BE2C (cell line): Measurements from ENCODE around the gene PHF11.

Source experiments
- DNase-seq: peaks from one replicate; pipeline ENCODE4 v3.0.0-alpha.2; 2020
- H3K27me3 ChIP-seq: fragments of 250-450 bp; sonication (Bioruptor Pico); 2 replicates; pipeline ENCODE4 v1.5.1; 2020; ENCODE audit warnings: mild to moderate bottlenecking
- H3K36me3 ChIP-seq: fragments of 250-450 bp; sonication (Bioruptor Pico); 2 replicates; pipeline ENCODE4 v1.5.1; 2020; ENCODE audit warnings: mild to moderate bottlenecking
- H3K4me1 ChIP-seq: fragments of 250-450 bp; sonication (Bioruptor Pico); 2 replicates; pipeline ENCODE4 v1.5.1; 2020
- H3K4me3 ChIP-seq: 2 replicates; pipeline ENCODE4 v1.5.1; 2011; ENCODE audit warnings: low read depth, low read length
- H3K9me3 ChIP-seq: fragments of 250-450 bp; sonication (Bioruptor Pico); 2 replicates; pipeline ENCODE4 v1.5.1; 2020
- TF ChIP-seq, protein P1 (sequence below): IDR thresholded peaks from 2 replicates; pipeline ENCODE4 v1.5.1; 2012; ENCODE audit warnings: mild to moderate bottlenecking, low read depth, low read length

Gene PHF11

DNA sequence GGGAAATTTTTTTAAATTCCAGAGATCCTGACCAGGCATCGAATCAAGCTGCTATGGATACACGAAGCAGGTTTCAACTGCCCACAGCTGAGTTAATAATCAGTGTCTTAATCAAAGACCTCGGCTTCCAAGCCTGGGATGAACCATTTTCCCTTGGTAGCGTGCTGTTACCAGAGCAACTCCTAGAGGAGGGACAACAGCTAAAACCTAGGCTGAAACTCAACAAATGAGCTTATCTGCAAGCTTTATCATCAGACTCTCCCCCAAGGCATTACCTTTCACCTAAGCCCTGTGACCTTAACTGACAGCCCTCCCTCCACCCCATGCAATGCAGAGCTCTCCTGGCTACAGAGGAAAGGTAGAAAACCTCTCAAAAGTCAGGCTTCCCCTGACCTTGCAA is 49.9 kb downstream of the PHF11 start:
- Histone ChIP-seq H3K27me3 (no peaks in the 10 kb centered on the region), H3K36me3 (peaks cover 23% of the 10 kb centered on the region), H3K4me3 (no peak overlapping the region), H3K9me3 (no peaks in the 10 kb centered on the region), H3K4me1 (no peaks in the 10 kb centered on the region; the same call in 1 of the 2 replicates)
- TF ChIP-seq, protein P1, sequence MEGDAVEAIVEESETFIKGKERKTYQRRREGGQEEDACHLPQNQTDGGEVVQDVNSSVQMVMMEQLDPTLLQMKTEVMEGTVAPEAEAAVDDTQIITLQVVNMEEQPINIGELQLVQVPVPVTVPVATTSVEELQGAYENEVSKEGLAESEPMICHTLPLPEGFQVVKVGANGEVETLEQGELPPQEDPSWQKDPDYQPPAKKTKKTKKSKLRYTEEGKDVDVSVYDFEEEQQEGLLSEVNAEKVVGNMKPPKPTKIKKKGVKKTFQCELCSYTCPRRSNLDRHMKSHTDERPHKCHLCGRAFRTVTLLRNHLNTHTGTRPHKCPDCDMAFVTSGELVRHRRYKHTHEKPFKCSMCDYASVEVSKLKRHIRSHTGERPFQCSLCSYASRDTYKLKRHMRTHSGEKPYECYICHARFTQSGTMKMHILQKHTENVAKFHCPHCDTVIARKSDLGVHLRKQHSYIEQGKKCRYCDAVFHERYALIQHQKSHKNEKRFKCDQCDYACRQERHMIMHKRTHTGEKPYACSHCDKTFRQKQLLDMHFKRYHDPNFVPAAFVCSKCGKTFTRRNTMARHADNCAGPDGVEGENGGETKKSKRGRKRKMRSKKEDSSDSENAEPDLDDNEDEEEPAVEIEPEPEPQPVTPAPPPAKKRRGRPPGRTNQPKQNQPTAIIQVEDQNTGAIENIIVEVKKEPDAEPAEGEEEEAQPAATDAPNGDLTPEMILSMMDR: no peak
- DNase-seq: no peak

DNA sequence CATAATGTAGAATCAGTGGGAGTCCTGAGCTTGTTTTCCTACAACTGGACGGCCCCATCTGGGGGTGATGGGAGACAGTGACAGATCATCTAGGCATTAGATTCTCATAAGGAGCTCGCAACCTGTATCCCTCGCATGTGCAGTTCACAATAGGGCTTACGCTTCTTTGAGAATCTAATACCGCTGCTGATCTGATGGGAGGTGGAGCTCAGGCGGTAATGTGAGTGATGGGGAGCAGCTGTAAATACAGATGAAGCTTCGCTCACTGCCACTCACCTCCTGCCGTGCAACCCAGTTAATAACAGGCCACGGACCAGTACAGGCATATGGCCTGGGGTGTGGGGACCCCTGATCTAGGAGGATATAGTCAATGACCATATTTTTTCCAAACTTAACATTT is 50.8 kb downstream of the PHF11 start:
- Histone ChIP-seq H3K4me3 (no peak overlapping the region), H3K36me3 (peaks cover 23% of the 10 kb centered on the region), H3K4me1 (no peaks in the 10 kb centered on the region; the same call in 1 of the 2 replicates), H3K9me3 (no peaks in the 10 kb centered on the region), H3K27me3 (no peaks in the 10 kb centered on the region)
- DNase-seq: no peak
- TF ChIP-seq, protein P1: no peak

DNA sequence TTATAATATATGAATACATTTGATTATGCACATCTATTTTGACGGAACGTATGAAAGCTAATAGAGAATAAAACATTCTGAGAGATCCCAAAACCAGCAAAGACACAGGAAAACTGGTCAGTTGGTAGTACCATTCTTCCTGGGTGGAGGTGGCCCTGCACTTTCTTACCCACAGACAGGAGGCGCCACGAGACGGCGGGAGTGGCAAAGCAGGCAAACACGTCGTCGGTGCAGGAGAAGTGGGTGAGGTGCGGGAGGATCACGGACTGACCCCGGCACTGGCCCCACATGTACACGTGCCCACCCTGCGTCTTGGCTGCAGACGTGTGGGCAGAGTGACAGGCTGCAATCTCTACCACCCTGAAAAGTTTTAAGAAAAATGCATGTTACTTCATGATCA is 53.5 kb downstream of the PHF11 start:
- peaks cover 27% of the 10 kb centered on the region for H3K36me3 ChIP-seq
- H3K4me1 ChIP-seq: no peaks in the 10 kb centered on the region; the same call in 1 of the 2 replicates
- DNase-seq: no peak
- TF ChIP-seq, protein P1: peak; percentile 10; the same call in 1 of the 2 replicates
- no peaks in the 10 kb centered on the region for H3K27me3 ChIP-seq
- H3K4me3 ChIP-seq: no peak overlapping the region
- H3K9me3 ChIP-seq: no peaks in the 10 kb centered on the region

DNA sequence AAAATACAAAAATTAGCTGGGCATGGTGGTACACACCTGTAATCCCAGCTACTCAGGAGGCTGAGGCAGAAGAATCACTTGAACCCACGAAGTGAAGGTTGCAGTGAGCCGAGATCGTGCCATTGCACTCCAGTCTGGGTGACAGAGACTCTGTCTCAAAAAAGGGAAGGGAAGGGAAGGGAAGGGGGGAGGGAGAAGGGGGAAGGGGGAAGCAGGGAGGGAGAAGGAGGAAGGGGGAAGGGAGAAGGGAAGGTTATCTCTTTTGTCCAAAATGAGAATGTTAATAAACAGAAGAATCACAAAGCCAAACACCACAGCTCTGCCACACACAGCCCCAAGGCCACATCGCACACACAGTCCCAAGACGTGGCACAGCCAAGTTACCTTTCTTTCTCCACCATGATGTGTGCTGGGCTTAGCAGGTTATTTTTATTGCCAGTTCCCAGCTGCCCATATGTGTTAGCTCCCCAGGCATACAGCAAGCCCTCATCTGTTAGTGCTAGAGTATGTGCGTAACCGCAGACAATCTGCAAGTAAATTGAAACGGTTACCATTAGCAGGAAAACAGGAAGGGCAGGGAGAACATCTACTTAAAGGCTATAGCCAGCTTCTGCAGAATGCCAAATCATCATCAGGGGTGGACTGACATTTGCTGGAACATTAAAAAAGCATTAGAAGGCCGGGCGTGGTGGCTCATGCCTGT is 55.3 kb downstream of the PHF11 start:
- Histone ChIP-seq H3K4me1 (no peaks in the 10 kb centered on the region; the same call in 1 of the 2 replicates), H3K27me3 (no peaks in the 10 kb centered on the region), H3K4me3 (no peak overlapping the region), H3K36me3 (peaks cover 36% of the 10 kb centered on the region), H3K9me3 (no peaks in the 10 kb centered on the region)
- TF ChIP-seq, protein P1: no peak
- no peak for DNase-seq

DNA sequence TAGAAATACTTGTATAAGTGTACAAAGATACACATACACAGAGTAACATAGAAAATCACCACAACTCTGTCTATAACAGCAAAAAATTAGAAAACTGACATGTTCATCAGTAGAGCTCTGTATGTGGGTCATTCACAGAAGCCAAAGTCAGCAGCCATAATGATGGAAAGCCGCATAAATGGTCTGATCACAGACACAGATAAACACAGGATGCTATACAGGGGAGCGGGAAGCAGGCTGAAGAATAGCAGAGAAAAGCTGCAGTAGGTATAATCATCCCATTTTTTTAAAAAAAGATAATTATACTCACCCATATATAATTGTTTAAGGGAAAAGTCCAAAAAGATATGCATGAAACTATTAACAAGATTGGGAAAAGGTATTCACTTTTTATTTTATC is 58.1 kb downstream of the PHF11 start:
- Histone ChIP-seq H3K9me3 (no peaks in the 10 kb centered on the region), H3K4me1 (no peaks in the 10 kb centered on the region), H3K4me3 (no peak overlapping the region), H3K36me3 (peaks cover 33% of the 10 kb centered on the region), H3K27me3 (no peaks in the 10 kb centered on the region)
- DNase-seq: no peak
- TF ChIP-seq, protein P1: no peak

DNA sequence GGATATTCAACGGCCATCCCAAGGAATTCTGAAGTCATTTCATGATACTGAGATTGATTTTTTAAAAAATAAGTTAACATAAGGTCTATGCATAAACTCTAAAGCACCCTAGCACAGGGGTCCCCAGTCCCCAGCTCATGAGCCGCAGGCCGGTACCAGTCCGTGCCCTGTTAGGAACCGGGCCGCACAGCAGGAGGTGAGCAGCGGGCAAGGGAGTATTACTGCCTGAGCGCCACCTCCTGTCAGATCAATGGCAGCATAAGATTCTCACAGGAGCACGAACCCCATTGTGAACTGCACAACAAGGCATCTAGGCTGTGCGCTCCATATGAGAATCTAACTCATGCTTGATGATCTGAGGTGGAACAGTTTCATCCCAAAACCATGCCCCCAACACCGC is 58.6 kb downstream of the PHF11 start:
- H3K4me1 ChIP-seq: no peaks in the 10 kb centered on the region
- H3K4me3 ChIP-seq: no peak overlapping the region
- H3K36me3 ChIP-seq: peaks cover 37% of the 10 kb centered on the region
- TF ChIP-seq, protein P1: 0 out of 2 replicates have a peak, but pooled peaks have one; percentile 2
- no peak for DNase-seq
- H3K9me3 ChIP-seq: no peaks in the 10 kb centered on the region
- no peaks in the 10 kb centered on the region for H3K27me3 ChIP-seq
